Measurements from ENCODE around the gene PARP1.

Gene PARP1

GRCh38 chr1:226404904-226405222 lies 3.0 kb downstream of the PARP1 start:
- no peak for DNase-seq

GRCh38 chr1:226404063-226404903 lies 3.6 kb downstream of the PARP1 start:
- DNase-seq, result no peak

- DNase-seq, result no peak
These were observed 4.5 kb downstream of the PARP1 start for GRCh38 chr1:226403201-226404034.

GRCh38 chr1:226402739-226403165 lies 5.1 kb downstream of the PARP1 start:
- DNase-seq, result no peak

- no peak for DNase-seq
These were observed 6.3 kb downstream of the PARP1 start for GRCh38 chr1:226401355-226402303.

GRCh38 chr1:226400519-226401354 lies 7.2 kb downstream of the PARP1 start:
- no peak for DNase-seq

- no peak for DNase-seq
These were observed 9.8 kb downstream of the PARP1 start for GRCh38 chr1:226397955-226398636.

GRCh38 chr1:226397011-226397926 lies 10.6 kb downstream of the PARP1 start:
- DNase-seq, result no peak

- DNase-seq, result no peak
These were observed 12.1 kb downstream of the PARP1 start for GRCh38 chr1:226395753-226396152.

- no peak for DNase-seq
These were observed 13.4 kb downstream of the PARP1 start for GRCh38 chr1:226394462-226394861.

- DNase-seq, result no peak
These were observed 17.2 kb downstream of the PARP1 start for GRCh38 chr1:226390681-226391080.

GRCh38 chr1:226388131-226388530 lies 19.8 kb downstream of the PARP1 start:
- DNase-seq, result no peak

- no peak for DNase-seq
These were observed 23.2 kb downstream of the PARP1 start for GRCh38 chr1:226384717-226385116.

- no peak for DNase-seq
These were observed 23.9 kb downstream of the PARP1 start for GRCh38 chr1:226384040-226384439.

- no peak for DNase-seq
These were observed 25.9 kb downstream of the PARP1 start for GRCh38 chr1:226382030-226382429.

- no peak for DNase-seq
These were observed 26.5 kb downstream of the PARP1 start for GRCh38 chr1:226381226-226381998.

- no peak for DNase-seq
These were observed 29.8 kb downstream of the PARP1 start for GRCh38 chr1:226378071-226378470.

- no peak for DNase-seq
These were observed 31.6 kb downstream of the PARP1 start for GRCh38 chr1:226376300-226376699.

- no peak for DNase-seq
These were observed 34.5 kb downstream of the PARP1 start for GRCh38 chr1:226373376-226373775.

All from stimulated activated CD4-positive, alpha-beta T cell treated with anti-CD3 and anti-CD28 coated beads, Interleukin-4, amount 100 ng/mL, for 24 hours (primary cell).